Adrenal gland (tissue), 12 donors: Measurements from ENCODE around the gene MYO9A. TPM values are rescaled to one million over a fixed set of nuclear protein-coding genes. Genes with fewer than 3 reads are reported as not detected.
"Not testable (repeated sequence)": the region's sequence is repeated elsewhere in the genome, so short reads cannot be mapped to it uniquely, and the experiment has no call there.

Source experiments
- DNase-seq, 7 donors: peaks; one replicate each; pipeline ENCODE4 v3.0.0-alpha.2; 2019 to 2020
- H3K27ac ChIP-seq, 5 donors: fragments of 200-600 bp; sonication (generic) in 4 of 5; 1 replicate in 3 of 5; 2 replicates in 2 of 5; pipeline versions ENCODE4 v1.5.1 to v1.8.0; 2016 to 2020; ENCODE audit warnings: mild to moderate bottlenecking in 1 of 5
- H3K27me3 ChIP-seq: fragments of 200-600 bp; 2 replicates; pipeline ENCODE4 v1.8.0; 2021
- H3K36me3 ChIP-seq, 2 donors: fragments of 200-600 bp; replicated peaks in 1 of 2; 1 replicate in 1 of 2; 2 replicates in 1 of 2; pipeline versions ENCODE4 v1.5.1 to v1.8.0; 2018 to 2022
- H3K4me1 ChIP-seq, 2 donors: fragments of 200-600 bp; replicated peaks in 1 of 2; 1 replicate in 1 of 2; 2 replicates in 1 of 2; pipeline versions ENCODE4 v1.5.1 to v1.8.0; 2018 to 2021
- H3K4me3 ChIP-seq, 4 donors: fragments of 200-600 bp; sonication (generic) in 3 of 4; one replicate each; pipeline ENCODE4 v1.5.1; 2016 to 2018
- H3K9me3 ChIP-seq, 3 donors: fragments of 200-600 bp; sonication (generic) in 1 of 3; replicated peaks in 1 of 3; 1 replicate in 2 of 3; 2 replicates in 1 of 3; pipeline versions ENCODE4 v1.5.1 to v1.8.0; 2016 to 2021
- POLR2A ChIP-seq, 2 donors: fragments of 450-650 bp; IDR thresholded peaks; one replicate each; pipeline ENCODE4 v1.6.1; 2017; ENCODE audit warnings: antibody characterized with exemption in 2 of 2, mild to moderate bottlenecking in 2 of 2, moderate library complexity in 1 of 2
- WGBS, 4 donors: extraction: QIAGEN DNeasy Blood & Tissue Kit in 2 of 4; methylation state at CpG; one replicate each; pipeline versions ENCODE4 v1.1.5 to v1.1.7; 2013 to 2017; 5-methylcytosine and 5-hydroxymethylcytosine counted together
- intact Hi-C, 2 donors: fragments of 100-400 bp; cut with DNase I; formaldehyde crosslinking; loops; one replicate each; pipeline versions ENCODE4 v1.14.1 to v1.15.0; 2022 to 2023
- polyA plus RNA-seq, 3 donors: library from polyadenylated mRNA; stranded (reverse); fragments of 200-250 nt in 2 of 3; fragments of 350-450 nt in 1 of 3; fragmentation: Illumina TruSeq in 1 of 3; extraction: RNeasy Lipid Tissue Mini Kit (QIAGEN cat#74804) in 1 of 3; gene quantifications; one replicate each; pipeline ENCODE4 v1.2.3, GENCODE V29; 2013 to 2014
- total RNA-seq, 9 donors: library from RNA; depleted of rRNA in 4 of 9; stranded (reverse); fragments of >200 nt in 4 of 9; fragments of 120-200 nt in 1 of 9; fragmentation: NEBNext Ultra II Directional in 1 of 9; extraction: Animal tissue kit (Norgen Biotek cat#: 25700) in 1 of 9; gene quantifications; one replicate each; pipeline versions ENCODE4 v1.1.0 to v1.2.4, GENCODE V29; 2013 to 2023
- TF ChIP-seq, protein P1 (sequence below), 6 experiments: fragments of 450-650 bp in 4 of 6; fragments of 200-600 bp in 2 of 6; sonication (generic) in 1 of 6; IDR thresholded peaks; 1 replicate in 5 of 6; 2 replicates in 1 of 6; pipeline versions ENCODE4 v1.5.1 to v1.8.0; 2016 to 2021; ENCODE audit warnings: antibody characterized with exemption in 6 of 6, mild to moderate bottlenecking in 2 of 6, moderate library complexity in 1 of 6
- donor health status: healthy with polysubstance abuse.
- donor health status: Bipolar disorder and iron deficiency.
- donor health status: DM: yes; HTN: yes; CAD: no.
- donor health status: DM: no; HTN: no; CAD: no.
- donor health status: DM: no; HTN: no; CAD: no.
- donor health status: DM: yes; HTN: yes; CAD: no.

The MYO9A gene
- total and polyA plus RNA-seq, 12 donors: 3.0 to 34.0 (median 19.8) TPM

DNA sequence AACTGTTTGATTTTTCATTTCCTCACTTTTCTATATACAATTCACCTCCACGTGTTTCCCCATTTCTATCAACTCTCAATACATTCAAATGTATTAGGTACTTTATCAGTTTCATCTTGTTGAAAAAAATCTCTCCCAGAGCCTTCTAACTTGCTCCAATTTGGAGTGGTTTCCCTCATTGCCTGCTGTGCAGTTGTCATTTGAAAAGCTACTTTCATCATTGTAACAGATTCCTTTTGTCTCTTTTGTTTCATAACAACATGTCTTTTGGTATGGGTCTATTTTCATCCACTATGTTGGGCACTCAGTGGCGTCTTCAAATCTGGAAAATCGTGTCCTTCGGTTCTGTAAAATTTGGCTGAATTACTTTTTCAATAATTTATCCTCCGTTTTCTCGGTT lies 232.6 kb downstream of the MYO9A start:
- H3K4me1 ChIP-seq: no peaks in the 10 kb centered on the region
- WGBS, 4 donors: 91 to 96% (median 94%) methylated on average over 6 of the region's 6 CpGs
- TF ChIP-seq, protein P1, sequence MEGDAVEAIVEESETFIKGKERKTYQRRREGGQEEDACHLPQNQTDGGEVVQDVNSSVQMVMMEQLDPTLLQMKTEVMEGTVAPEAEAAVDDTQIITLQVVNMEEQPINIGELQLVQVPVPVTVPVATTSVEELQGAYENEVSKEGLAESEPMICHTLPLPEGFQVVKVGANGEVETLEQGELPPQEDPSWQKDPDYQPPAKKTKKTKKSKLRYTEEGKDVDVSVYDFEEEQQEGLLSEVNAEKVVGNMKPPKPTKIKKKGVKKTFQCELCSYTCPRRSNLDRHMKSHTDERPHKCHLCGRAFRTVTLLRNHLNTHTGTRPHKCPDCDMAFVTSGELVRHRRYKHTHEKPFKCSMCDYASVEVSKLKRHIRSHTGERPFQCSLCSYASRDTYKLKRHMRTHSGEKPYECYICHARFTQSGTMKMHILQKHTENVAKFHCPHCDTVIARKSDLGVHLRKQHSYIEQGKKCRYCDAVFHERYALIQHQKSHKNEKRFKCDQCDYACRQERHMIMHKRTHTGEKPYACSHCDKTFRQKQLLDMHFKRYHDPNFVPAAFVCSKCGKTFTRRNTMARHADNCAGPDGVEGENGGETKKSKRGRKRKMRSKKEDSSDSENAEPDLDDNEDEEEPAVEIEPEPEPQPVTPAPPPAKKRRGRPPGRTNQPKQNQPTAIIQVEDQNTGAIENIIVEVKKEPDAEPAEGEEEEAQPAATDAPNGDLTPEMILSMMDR (IDR thresholded peaks at IDR 0.05): no peak
- no peak for TF ChIP-seq POLR2A (IDR thresholded peaks at IDR 0.05)
- H3K9me3 ChIP-seq: no peaks in the 10 kb centered on the region
- intact Hi-C loops: no loop called here
- no peak overlapping the region for H3K27ac ChIP-seq
- H3K27me3 ChIP-seq: no peaks in the 10 kb centered on the region
- DNase-seq: no peak
- H3K4me3 ChIP-seq: no peak overlapping the region
- no peaks in the 10 kb centered on the region for H3K36me3 ChIP-seq

DNA sequence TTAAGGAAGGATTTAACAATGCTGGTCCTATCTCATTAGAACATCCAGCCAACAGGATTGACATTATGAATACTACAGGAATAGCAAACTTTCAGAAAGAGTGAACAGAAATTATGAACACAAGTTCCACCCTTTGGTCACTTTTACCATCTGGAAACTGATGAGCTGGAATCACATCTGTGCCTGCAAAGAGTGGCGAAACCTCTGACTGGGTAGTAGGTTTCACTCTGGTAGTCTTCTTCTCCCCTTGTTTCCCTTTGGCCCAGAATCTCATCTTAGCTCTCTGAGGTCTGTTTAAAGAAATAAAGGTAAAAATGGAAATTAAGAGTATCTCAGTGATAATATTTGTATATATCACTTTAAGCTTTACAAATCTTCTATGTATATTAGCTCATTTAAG lies 234.5 kb downstream of the MYO9A start:
- H3K9me3 ChIP-seq: no peaks in the 10 kb centered on the region
- H3K27me3 ChIP-seq: no peaks in the 10 kb centered on the region
- H3K4me3 ChIP-seq: no peak overlapping the region
- no peak for TF ChIP-seq POLR2A (IDR thresholded peaks at IDR 0.05)
- TF ChIP-seq, protein P1 (IDR thresholded peaks at IDR 0.05): no peak
- intact Hi-C loops: no loop called here
- H3K27ac ChIP-seq: no peak overlapping the region
- H3K36me3 ChIP-seq: no peaks in the 10 kb centered on the region
- H3K4me1 ChIP-seq: no peaks in the 10 kb centered on the region
- 96 to 100% (median 97%) methylated on average over 1 of the region's 1 CpG for WGBS, 4 donors
- DNase-seq: no peak

DNA sequence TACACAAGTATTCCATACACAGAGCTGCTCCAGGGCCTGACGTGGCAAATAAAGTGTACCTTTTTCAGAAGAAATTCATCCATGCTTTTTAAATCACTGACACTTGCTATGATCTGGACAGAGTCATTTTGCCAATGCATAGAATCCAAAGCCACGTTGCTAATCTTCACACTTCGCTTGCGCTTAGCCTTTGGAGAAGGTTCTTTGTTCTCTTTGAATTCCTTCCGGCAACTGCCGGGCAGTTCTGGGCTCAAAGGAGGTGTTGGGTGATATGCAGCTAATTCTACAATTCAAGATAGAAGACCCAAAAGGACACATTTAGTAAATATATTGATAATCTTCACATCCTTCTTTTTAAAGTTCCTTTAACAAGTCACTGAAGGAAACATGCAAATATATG lies 237.7 kb downstream of the MYO9A start:
- intact Hi-C loops: no loop called here
- H3K27ac ChIP-seq: no peak overlapping the region
- H3K9me3 ChIP-seq: no peaks in the 10 kb centered on the region
- TF ChIP-seq, protein P1 (IDR thresholded peaks at IDR 0.05): no peak
- no peak for TF ChIP-seq POLR2A (IDR thresholded peaks at IDR 0.05)
- no peak for DNase-seq
- H3K27me3 ChIP-seq: no peaks in the 10 kb centered on the region
- H3K36me3 ChIP-seq: no peaks in the 10 kb centered on the region
- no peaks in the 10 kb centered on the region for H3K4me1 ChIP-seq
- WGBS, 4 donors: 90 to 93% (median 91%) methylated on average over 6 of the region's 6 CpGs
- no peak overlapping the region for H3K4me3 ChIP-seq

DNA sequence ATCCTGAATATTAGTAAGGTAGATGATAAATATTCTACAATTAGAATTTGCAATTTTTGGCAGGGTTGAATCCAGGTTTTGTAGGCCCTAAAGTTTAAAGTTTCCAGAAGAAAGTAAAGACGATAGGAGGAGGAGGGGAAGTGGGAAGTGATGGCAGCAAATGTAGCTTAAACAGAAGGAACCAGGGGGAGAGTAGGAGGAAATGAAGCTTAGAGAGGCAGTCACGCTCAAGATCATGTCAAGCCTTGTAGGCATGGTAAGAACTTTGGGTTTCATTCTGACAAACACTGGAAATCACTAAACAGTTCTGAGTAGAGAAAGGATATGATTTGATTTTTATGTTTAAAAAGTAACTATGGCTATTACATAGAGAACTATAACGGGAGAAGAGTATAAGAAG lies 243.7 kb downstream of the MYO9A start:
- no peak overlapping the region for H3K4me3 ChIP-seq
- intact Hi-C loops: no loop called here
- no peaks in the 10 kb centered on the region for H3K4me1 ChIP-seq
- TF ChIP-seq, protein P1 (IDR thresholded peaks at IDR 0.05): no peak
- no peak for TF ChIP-seq POLR2A (IDR thresholded peaks at IDR 0.05)
- no peaks in the 10 kb centered on the region for H3K27me3 ChIP-seq
- no peaks in the 10 kb centered on the region for H3K36me3 ChIP-seq
- H3K9me3 ChIP-seq: no peaks in the 10 kb centered on the region
- no peak for DNase-seq
- WGBS, 4 donors: 84 to 97% (median 94%) methylated on average over 3 of the region's 3 CpGs
- H3K27ac ChIP-seq: no peak overlapping the region

DNA sequence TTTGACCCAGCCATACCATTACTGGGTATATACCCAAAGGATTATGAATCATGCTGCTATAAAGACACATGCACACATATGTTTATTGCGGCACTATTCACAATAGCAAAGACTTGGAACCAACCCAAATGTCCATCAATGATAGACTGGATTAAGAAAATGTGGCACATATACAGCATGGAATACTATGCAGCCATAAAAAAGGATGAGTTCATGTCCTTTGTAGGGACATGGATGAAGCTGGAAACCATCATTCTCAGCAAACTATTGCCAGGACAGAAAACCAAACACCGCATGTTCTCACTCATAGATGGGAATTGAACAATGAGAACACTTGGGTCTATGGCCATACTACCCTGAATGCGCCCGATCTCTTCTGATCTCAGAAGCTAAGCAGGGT lies 259.7 kb downstream of the MYO9A start:
- 87 to 100% (median 96%) methylated on average over 4 of the region's 4 CpGs for WGBS, 4 donors
- H3K27ac ChIP-seq, H3K27me3 ChIP-seq, H3K9me3 ChIP-seq, H3K4me3 ChIP-seq, H3K4me1 ChIP-seq, intact Hi-C loops, H3K36me3 ChIP-seq, DNase-seq: not testable (repeated sequence)
